Smooth muscle cell (in vitro differentiated cells): Measurements from ENCODE around the gene PPP1R13B. TPM values are rescaled to one million over a fixed set of nuclear protein-coding genes. Genes with fewer than 3 reads are reported as not detected.

ENCODE experiments used
- DNase-seq: peaks from one replicate; lab custom pipeline; 2025; ENCODE audit not compliant: unreplicated experiment; lab: John Stamatoyannopoulos, UW
- H2AFZ ChIP-seq: fragments of 200-600 bp; sonication (generic); 2 replicates; pipeline ENCODE4 v1.6.0; 2016; ENCODE audit warnings: antibody characterized with exemption, low read depth, mild to moderate bottlenecking
- H3F3A ChIP-seq: fragments of 200-600 bp; sonication (generic); 2 replicates; pipeline ENCODE4 v1.6.0; 2017; ENCODE audit warnings: antibody characterized with exemption, low read depth
- H3K27ac ChIP-seq: fragments of 200-600 bp; sonication (generic); 2 replicates; pipeline ENCODE4 v1.5.1; 2016; ENCODE audit warnings: low read depth, mild to moderate bottlenecking
- H3K27me3 ChIP-seq: fragments of 200-600 bp; sonication (generic); 2 replicates; pipeline ENCODE4 v1.6.1; 2016; ENCODE audit warnings: low read depth, mild to moderate bottlenecking
- H3K36me3 ChIP-seq: fragments of 200-600 bp; sonication (generic); 2 replicates; pipeline ENCODE4 v1.5.1; 2016; ENCODE audit warnings: low read depth
- H3K4me1 ChIP-seq: fragments of 200-600 bp; sonication (generic); 2 replicates; pipeline ENCODE4 v1.5.1; 2016; ENCODE audit warnings: low read depth
- H3K4me2 ChIP-seq: fragments of 200-600 bp; sonication (generic); 2 replicates; pipeline ENCODE4 v1.6.0; 2016; ENCODE audit warnings: mild to moderate bottlenecking
- H3K4me3 ChIP-seq: fragments of 200-600 bp; sonication (generic); 2 replicates; pipeline ENCODE4 v1.5.1; 2016; ENCODE audit warnings: mild to moderate bottlenecking
- H3K79me2 ChIP-seq: fragments of 200-600 bp; sonication (generic); 2 replicates; pipeline ENCODE4 v1.6.0; 2016; ENCODE audit warnings: low read depth, mild to moderate bottlenecking
- H3K9ac ChIP-seq: fragments of 200-600 bp; sonication (generic); 2 replicates; pipeline ENCODE4 v1.6.0; 2016; ENCODE audit warnings: low read depth
- H3K9me3 ChIP-seq: fragments of 200-600 bp; sonication (generic); replicated peaks from 2 replicates; pipeline ENCODE4 v1.5.1; 2016; ENCODE audit warnings: low read depth
- H4K20me1 ChIP-seq: fragments of 200-600 bp; sonication (generic); 2 replicates; pipeline ENCODE4 v1.6.0; 2016; ENCODE audit warnings: low read depth
- WGBS: methylation state at CpG from one replicate; pipeline ENCODE4 v1.1.7; 2016; ENCODE audit warnings: low lambda C conversion rate; 5-methylcytosine and 5-hydroxymethylcytosine counted together
- polyA plus RNA-seq: library from polyadenylated mRNA; unstranded; fragments of >200 nt; fragmentation: Nextera tagmentation; extraction: Ambion mirVana; gene quantifications from 2 replicates; pipeline ENCODE4 v1.2.1, GENCODE V29; 2016
- total RNA-seq: library from RNA; depleted of rRNA; stranded (reverse); fragments of >200 nt; gene quantifications from 2 replicates; pipeline ENCODE4 v1.2.3, GENCODE V29; 2014
- TF ChIP-seq, protein P1 (sequence below): fragments of 200-600 bp; sonication (generic); IDR thresholded peaks from 2 replicates; pipeline ENCODE4 v1.5.1; 2017; ENCODE audit warnings: borderline replicate concordance, mild to moderate bottlenecking, antibody characterized with exemption; ENCODE audit not compliant: insufficient read depth, poor library complexity, severe bottlenecking

The PPP1R13B gene
- total and polyA plus RNA-seq, 2 experiments from 2014 or later: 2.3 to 4.3 TPM

DNA sequence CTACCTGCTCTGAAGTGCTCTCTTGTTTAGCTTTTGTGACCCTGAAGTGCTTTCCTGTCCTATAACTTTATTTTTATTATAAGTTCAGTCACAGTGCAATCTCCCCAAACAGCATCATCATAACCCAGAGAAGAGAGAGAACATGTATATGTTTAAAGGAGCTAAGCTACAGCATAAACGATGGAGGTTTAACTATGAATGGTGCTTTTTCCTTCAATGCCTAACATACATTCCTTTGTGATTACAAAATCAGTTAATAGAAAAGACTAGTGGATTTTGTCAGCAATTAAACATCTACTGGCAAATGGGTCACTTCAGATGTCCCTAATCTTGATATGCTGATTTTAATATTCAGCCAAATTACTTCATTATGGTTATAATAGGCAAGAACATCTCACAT, 85.3 kb downstream of the PPP1R13B start:
- TF ChIP-seq, protein P1, sequence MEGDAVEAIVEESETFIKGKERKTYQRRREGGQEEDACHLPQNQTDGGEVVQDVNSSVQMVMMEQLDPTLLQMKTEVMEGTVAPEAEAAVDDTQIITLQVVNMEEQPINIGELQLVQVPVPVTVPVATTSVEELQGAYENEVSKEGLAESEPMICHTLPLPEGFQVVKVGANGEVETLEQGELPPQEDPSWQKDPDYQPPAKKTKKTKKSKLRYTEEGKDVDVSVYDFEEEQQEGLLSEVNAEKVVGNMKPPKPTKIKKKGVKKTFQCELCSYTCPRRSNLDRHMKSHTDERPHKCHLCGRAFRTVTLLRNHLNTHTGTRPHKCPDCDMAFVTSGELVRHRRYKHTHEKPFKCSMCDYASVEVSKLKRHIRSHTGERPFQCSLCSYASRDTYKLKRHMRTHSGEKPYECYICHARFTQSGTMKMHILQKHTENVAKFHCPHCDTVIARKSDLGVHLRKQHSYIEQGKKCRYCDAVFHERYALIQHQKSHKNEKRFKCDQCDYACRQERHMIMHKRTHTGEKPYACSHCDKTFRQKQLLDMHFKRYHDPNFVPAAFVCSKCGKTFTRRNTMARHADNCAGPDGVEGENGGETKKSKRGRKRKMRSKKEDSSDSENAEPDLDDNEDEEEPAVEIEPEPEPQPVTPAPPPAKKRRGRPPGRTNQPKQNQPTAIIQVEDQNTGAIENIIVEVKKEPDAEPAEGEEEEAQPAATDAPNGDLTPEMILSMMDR: no peak
- WGBS: 18% methylated on average over 1 of the region's 1 CpG
- no peak overlapping the region for H3K27ac ChIP-seq
- H3K4me3 ChIP-seq: no peak overlapping the region
- H3F3A ChIP-seq: no peaks in the 10 kb centered on the region
- no peaks in the 10 kb centered on the region for H4K20me1 ChIP-seq
- H3K9me3 ChIP-seq: no peaks in the 10 kb centered on the region
- no peak overlapping the region for H2AFZ ChIP-seq
- H3K36me3 ChIP-seq: no peaks in the 10 kb centered on the region
- H3K4me1 ChIP-seq: no peaks in the 10 kb centered on the region
- no peak for DNase-seq
- no peak overlapping the region for H3K9ac ChIP-seq
- H3K79me2 ChIP-seq: no peaks in the 10 kb centered on the region
- no peak overlapping the region for H3K4me2 ChIP-seq
- H3K27me3 ChIP-seq: no peaks in the 10 kb centered on the region

DNA sequence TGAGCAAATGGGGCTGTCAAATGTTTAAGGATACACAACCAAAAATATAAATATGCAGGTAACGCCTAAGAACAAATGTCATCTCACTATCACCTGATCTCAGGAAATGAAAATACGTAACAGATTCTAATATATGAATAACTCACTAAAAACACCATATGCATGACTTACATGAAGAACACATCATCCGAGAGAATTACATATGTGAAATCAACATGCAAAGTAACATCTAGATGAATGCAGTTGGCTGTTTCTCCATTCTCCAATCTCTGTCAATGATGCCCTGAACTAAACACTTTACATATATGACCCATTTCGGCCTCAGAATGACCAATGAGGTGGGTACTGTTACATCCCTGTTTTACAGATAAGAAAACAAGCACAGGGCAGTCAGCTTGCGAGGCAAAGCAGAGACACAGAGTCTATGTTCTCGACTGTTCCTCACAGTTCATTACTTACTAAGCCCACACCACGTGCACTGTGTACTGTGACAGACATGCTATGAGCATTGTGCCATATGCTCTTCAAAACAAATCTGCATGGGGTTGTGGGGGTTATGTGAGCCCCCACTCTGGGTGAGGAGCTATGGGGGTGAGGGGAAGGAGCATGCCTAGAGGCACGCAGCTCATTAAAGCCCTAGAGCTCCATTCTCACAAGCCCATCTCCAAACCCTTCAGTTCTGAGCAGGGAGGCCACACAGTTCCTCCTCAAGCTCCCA, 89.2 kb downstream of the PPP1R13B start:
- 83% methylated on average over 8 of the region's 8 CpGs for WGBS
- no peak for DNase-seq

GRCh38 chr14:103755060-103755459, 92.3 kb downstream of the PPP1R13B start:
- H3K27ac ChIP-seq: no peak overlapping the region
- TF ChIP-seq, protein P1: no peak
- H3K27me3 ChIP-seq: no peaks in the 10 kb centered on the region
- no peaks in the 10 kb centered on the region for H3F3A ChIP-seq
- no peak overlapping the region for H2AFZ ChIP-seq
- no peak for DNase-seq
- H3K4me1 ChIP-seq: no peaks in the 10 kb centered on the region
- no peak overlapping the region for H3K4me3 ChIP-seq
- H3K4me2 ChIP-seq: no peak overlapping the region
- H3K36me3 ChIP-seq: no peaks in the 10 kb centered on the region
- 87% methylated on average over 6 of the region's 6 CpGs for WGBS
- no peaks in the 10 kb centered on the region for H3K79me2 ChIP-seq
- no peaks in the 10 kb centered on the region for H3K9me3 ChIP-seq
- H4K20me1 ChIP-seq: no peaks in the 10 kb centered on the region
- H3K9ac ChIP-seq: no peak overlapping the region

More for the DNA sequence above, 89.2 kb downstream of the PPP1R13B start:
- Histone ChIP-seq H3K27ac (no peak overlapping the region), H3K27me3 (no peaks in the 10 kb centered on the region), H3K4me3 (no peak overlapping the region), H3K36me3 (no peaks in the 10 kb centered on the region), H2AFZ (no peak overlapping the region), H3K79me2 (no peaks in the 10 kb centered on the region), H3F3A (no peaks in the 10 kb centered on the region), H3K9ac (no peak overlapping the region), H4K20me1 (no peaks in the 10 kb centered on the region), H3K4me2 (no peak overlapping the region), H3K9me3 (no peaks in the 10 kb centered on the region), H3K4me1 (no peaks in the 10 kb centered on the region)
- TF ChIP-seq, protein P1: no peak

- H3K4me1 ChIP-seq: no peaks in the 10 kb centered on the region
- no peaks in the 10 kb centered on the region for H3F3A ChIP-seq
- H3K27me3 ChIP-seq: no peaks in the 10 kb centered on the region
- no peaks in the 10 kb centered on the region for H3K79me2 ChIP-seq
- H3K4me3 ChIP-seq: no peak overlapping the region
- no peaks in the 10 kb centered on the region for H4K20me1 ChIP-seq
- no peak overlapping the region for H2AFZ ChIP-seq
- TF ChIP-seq, protein P1: no peak
- no peaks in the 10 kb centered on the region for H3K9me3 ChIP-seq
- 87% methylated on average over 9 of the region's 9 CpGs for WGBS
- no peak overlapping the region for H3K4me2 ChIP-seq
- no peak for DNase-seq
- no peak overlapping the region for H3K9ac ChIP-seq
- H3K27ac ChIP-seq: no peak overlapping the region
- no peaks in the 10 kb centered on the region for H3K36me3 ChIP-seq
These were observed 93.6 kb downstream of the PPP1R13B start for GRCh38 chr14:103753774-103754173.
